BJ (cell line): ENCODE results near the gene VEGFC. TPM values are rescaled to one million over a fixed set of nuclear protein-coding genes. Genes with fewer than 3 reads are reported as not detected.

Experiments used
- CTCF ChIA-PET: fragments of 350-600 bp; formaldehyde crosslinking; extraction: SDS; loops from one replicate; lab custom pipeline; 2021; ENCODE audit warnings: antibody characterized with exemption, inconsistent platforms; lab: Yijun Ruan, JAX
- POLR2A ChIA-PET: fragments of 300-600 bp; sonication (Branson Sonifier 250); formaldehyde crosslinking; extraction: SDS; loops from one replicate; lab custom pipeline; 2021; ENCODE audit warnings: antibody characterized with exemption; lab: Charles Lee
- DNase-seq: peaks from one replicate; pipeline ENCODE4 v3.0.0-alpha.2; 2011; ENCODE audit warnings: low read depth
- H3K27me3 ChIP-seq: 2 replicates; pipeline ENCODE4 v1.6.0; 2011; ENCODE audit warnings: low read length; ENCODE audit not compliant: control insufficient read depth, insufficient read depth
- H3K36me3 ChIP-seq: 2 replicates; pipeline ENCODE4 v1.5.1; 2011; ENCODE audit warnings: low read length; ENCODE audit not compliant: control insufficient read depth, insufficient read depth
- H3K4me3 ChIP-seq: 2 replicates; pipeline ENCODE4 v1.5.1; 2011; ENCODE audit warnings: low read depth, mild to moderate bottlenecking, control low read depth, low read length
- CTCF ChIP-seq: IDR thresholded peaks from 2 replicates; pipeline ENCODE4 v1.5.1; 2011; ENCODE audit warnings: low read depth, mild to moderate bottlenecking, control low read depth, inconsistent platforms, low read length, moderate library complexity; ENCODE audit not compliant: insufficient read depth
- polyA plus RNA-seq: library from polyadenylated mRNA; depleted of rRNA; stranded (reverse); fragments of >200 nt; gene quantifications from 2 replicates; pipeline ENCODE4 v1.2.3, GENCODE V29; 2011

The VEGFC gene
- polyA plus RNA-seq, 1 experiment: 47.7 TPM

GRCh38 chr4:176744091-176744490 is 48.6 kb downstream of the VEGFC start:
- Histone ChIP-seq H3K36me3 (no peaks in the 10 kb centered on the region), H3K4me3 (no peak overlapping the region), H3K27me3 (no peaks in the 10 kb centered on the region)
- no peak for TF ChIP-seq CTCF
- ChIA-PET CTCF (no interaction called here), POLR2A (no interaction called here)
- no peak for DNase-seq

- Histone ChIP-seq H3K27me3 (no peaks in the 10 kb centered on the region), H3K36me3 (no peaks in the 10 kb centered on the region), H3K4me3 (no peak overlapping the region)
- DNase-seq: no peak
- ChIA-PET CTCF (interaction anchor here (1.3 kb wide), 1 partner anchor 305 kb away, joined by 3 read pairs; no protein-coding TSS in a partner anchor), POLR2A (no interaction called here)
- no peak for TF ChIP-seq CTCF
Measured at GRCh38 chr4:176742211-176742610, 50.5 kb downstream of the VEGFC start.

DNA sequence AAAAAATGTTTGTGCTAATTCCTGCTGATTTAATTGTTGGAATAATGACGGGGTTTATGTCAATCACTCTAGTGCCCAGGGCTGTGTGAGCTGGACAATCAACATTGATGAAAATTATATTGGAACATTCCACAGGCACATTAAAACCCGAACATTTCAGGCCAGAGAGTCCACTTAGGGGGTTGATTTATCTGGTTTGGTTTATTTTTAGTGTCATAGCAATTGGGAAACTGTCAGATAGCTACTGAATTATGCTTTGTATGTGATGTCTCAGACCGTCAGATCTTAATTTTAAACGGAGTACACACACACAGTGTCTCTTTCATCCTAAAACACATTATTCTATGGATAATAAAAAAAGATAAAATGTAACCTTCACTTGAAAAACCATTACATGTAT is 51.5 kb downstream of the VEGFC start:
- Histone ChIP-seq H3K4me3 (no peak overlapping the region), H3K36me3 (no peaks in the 10 kb centered on the region), H3K27me3 (no peaks in the 10 kb centered on the region)
- ChIA-PET POLR2A (interaction anchor here (0.5 kb wide), 1 partner anchor 324 kb away, joined by 3 read pairs; no protein-coding TSS in a partner anchor), CTCF (interaction anchor here (0.6 to 0.7 kb wide), 2 partner anchors 70 to 211 kb away, joined by 3 read pairs; no protein-coding TSS in a partner anchor)
- no peak for TF ChIP-seq CTCF
- DNase-seq: no peak

DNA sequence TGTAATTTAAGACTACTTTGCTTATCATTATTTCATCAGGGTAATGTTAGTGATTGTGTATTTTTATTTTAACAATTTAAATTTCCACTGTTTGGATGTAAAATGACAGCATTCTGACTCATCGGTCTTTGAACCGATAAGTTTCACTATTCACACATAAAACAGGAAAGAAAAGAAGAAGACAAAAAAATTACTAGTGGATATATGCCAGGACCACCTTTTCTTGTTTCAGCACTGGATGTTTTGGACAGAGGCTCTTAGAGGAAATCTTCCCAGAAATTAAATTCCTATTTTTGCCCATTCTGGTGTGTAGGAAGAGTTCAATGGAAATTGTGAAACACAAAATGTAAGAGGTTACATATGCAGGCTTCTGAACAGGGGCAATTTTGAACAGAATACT is 57.4 kb downstream of the VEGFC start:
- H3K27me3 ChIP-seq: no peaks in the 10 kb centered on the region
- H3K4me3 ChIP-seq: no peak overlapping the region
- ChIA-PET POLR2A (no interaction called here), CTCF (no interaction called here)
- no peak for TF ChIP-seq CTCF
- H3K36me3 ChIP-seq: no peaks in the 10 kb centered on the region
- DNase-seq: no peak

DNA sequence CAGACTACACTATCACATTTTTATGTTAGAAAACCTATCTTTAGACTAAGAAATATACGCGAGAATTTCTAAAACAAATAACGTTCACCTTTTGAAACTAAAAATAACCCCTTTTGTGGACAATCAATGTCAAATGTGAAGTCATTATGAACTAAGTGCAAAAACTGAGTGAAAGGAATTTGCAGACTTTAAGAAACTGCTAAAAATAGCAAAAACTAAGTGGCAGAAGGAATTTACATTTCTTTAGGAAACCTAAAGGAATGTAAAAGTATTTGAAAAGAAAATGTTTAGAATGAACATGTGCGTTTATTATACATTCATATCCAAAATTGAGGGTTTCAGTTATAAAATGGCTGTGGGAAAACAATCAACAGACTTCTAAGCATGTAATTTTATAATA is 58.3 kb downstream of the VEGFC start:
- TF ChIP-seq CTCF: no peak
- H3K4me3 ChIP-seq: no peak overlapping the region
- POLR2A ChIA-PET: no interaction called here
- H3K36me3 ChIP-seq: no peaks in the 10 kb centered on the region
- no peaks in the 10 kb centered on the region for H3K27me3 ChIP-seq
- DNase-seq: no peak
- CTCF ChIA-PET: no interaction called here
